Left ventricle myocardium inferior (tissue), 1 donor: ENCODE results near the gene ERRFI1. TPM values are rescaled to one million over a fixed set of nuclear protein-coding genes. Genes with fewer than 3 reads are reported as not detected.

Experiments
- DNase-seq: peaks from one replicate; pipeline ENCODE4 v3.0.0-alpha.2; 2020
- H3K27ac ChIP-seq: fragments of 200-600 bp; replicated peaks from 2 replicates; pipeline ENCODE4 v1.8.0; 2021
- H3K27me3 ChIP-seq: fragments of 200-600 bp; 2 replicates; pipeline ENCODE4 v1.8.0; 2021; ENCODE audit warnings: low read depth
- H3K36me3 ChIP-seq: fragments of 200-600 bp; 2 replicates; pipeline ENCODE4 v1.8.0; 2021
- H3K4me1 ChIP-seq: fragments of 200-600 bp; 2 replicates; pipeline ENCODE4 v1.8.0; 2021
- H3K4me3 ChIP-seq: fragments of 200-600 bp; 2 replicates; pipeline ENCODE4 v1.8.0; 2021; ENCODE audit warnings: mild to moderate bottlenecking, moderate library complexity
- H3K9me3 ChIP-seq: fragments of 200-600 bp; replicated peaks from 2 replicates; pipeline ENCODE4 v1.8.0; 2021
- intact Hi-C: fragments of 100-400 bp; cut with micrococcal nuclease; formaldehyde crosslinking; loops from one replicate; pipeline ENCODE4 v1.11.0; 2022
- total RNA-seq: library from RNA; stranded (reverse); fragmentation: NEBNext Ultra II Directional; extraction: Animal tissue kit (Norgen Biotek cat#: 25700); gene quantifications from one replicate; pipeline ENCODE4 v1.2.1, GENCODE V29; 2021
- TF ChIP-seq, protein P1 (sequence below): fragments of 200-600 bp; IDR thresholded peaks from 2 replicates; pipeline ENCODE4 v1.8.0; 2021; ENCODE audit warnings: antibody characterized with exemption, mild to moderate bottlenecking, borderline replicate concordance
- donor health status: DM: no; HTN: yes; CAD: no; lungs with severe emphysema.

Gene ERRFI1
- total RNA-seq, 1 donor from 2014 or later, result 10.8 TPM

GRCh38 chr1:8031176-8031785, 5.2 kb upstream of the ERRFI1 start:
- DNase-seq, result no peak
- TF ChIP-seq, protein P1, sequence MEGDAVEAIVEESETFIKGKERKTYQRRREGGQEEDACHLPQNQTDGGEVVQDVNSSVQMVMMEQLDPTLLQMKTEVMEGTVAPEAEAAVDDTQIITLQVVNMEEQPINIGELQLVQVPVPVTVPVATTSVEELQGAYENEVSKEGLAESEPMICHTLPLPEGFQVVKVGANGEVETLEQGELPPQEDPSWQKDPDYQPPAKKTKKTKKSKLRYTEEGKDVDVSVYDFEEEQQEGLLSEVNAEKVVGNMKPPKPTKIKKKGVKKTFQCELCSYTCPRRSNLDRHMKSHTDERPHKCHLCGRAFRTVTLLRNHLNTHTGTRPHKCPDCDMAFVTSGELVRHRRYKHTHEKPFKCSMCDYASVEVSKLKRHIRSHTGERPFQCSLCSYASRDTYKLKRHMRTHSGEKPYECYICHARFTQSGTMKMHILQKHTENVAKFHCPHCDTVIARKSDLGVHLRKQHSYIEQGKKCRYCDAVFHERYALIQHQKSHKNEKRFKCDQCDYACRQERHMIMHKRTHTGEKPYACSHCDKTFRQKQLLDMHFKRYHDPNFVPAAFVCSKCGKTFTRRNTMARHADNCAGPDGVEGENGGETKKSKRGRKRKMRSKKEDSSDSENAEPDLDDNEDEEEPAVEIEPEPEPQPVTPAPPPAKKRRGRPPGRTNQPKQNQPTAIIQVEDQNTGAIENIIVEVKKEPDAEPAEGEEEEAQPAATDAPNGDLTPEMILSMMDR, result peak; percentile 83
- H3K36me3 ChIP-seq, result no peaks in the 10 kb centered on the region
- no peak overlapping the region for H3K4me3 ChIP-seq
- no peaks in the 10 kb centered on the region for H3K9me3 ChIP-seq
- H3K4me1 ChIP-seq, result peaks cover 27% of the 10 kb centered on the region
- intact Hi-C loops, result loop anchor here (2.0 to 10.0 kb wide), 2 partner anchors 194 to 284 kb away; no protein-coding TSS in a partner anchor
- no peaks in the 10 kb centered on the region for H3K27me3 ChIP-seq
- H3K27ac ChIP-seq, result no peak overlapping the region

DNA sequence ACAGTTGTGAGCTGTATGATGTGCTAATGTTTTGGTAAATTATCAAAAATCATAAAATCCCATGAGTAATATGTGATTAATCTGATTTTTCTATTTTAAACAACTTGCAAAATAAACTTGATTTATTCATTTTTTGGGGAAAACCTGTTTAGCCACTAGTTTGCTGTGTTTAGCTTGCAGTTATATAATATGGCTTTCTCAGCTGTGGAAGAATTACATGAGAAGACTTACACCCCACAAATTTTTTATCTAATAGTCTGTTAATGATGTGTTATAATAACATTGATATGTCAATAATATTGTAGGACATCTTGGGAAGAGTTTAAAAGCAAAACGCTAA, 2.4 kb upstream of the ERRFI1 start:
- Histone ChIP-seq H3K27ac (peak overlapping the region; percentile 96), H3K27me3 (no peaks in the 10 kb centered on the region), H3K36me3 (no peaks in the 10 kb centered on the region), H3K4me3 (no peak overlapping the region), H3K4me1 (peaks cover 52% of the 10 kb centered on the region), H3K9me3 (no peaks in the 10 kb centered on the region)
- intact Hi-C loops, result no loop called here
- TF ChIP-seq, protein P1, result no peak
- DNase-seq, result no peak

GRCh38 chr1:8027748-8028570, 1.9 kb upstream of the ERRFI1 start:
- TF ChIP-seq, protein P1, result no peak
- H3K27ac ChIP-seq, result peak overlapping the region; percentile 96
- DNase-seq, result no peak
- H3K9me3 ChIP-seq, result no peaks in the 10 kb centered on the region
- H3K4me1 ChIP-seq, result peaks cover 58% of the 10 kb centered on the region
- H3K4me3 ChIP-seq, result peak overlapping the region; percentile 94
- intact Hi-C loops, result no loop called here
- H3K27me3 ChIP-seq, result no peaks in the 10 kb centered on the region
- H3K36me3 ChIP-seq, result no peaks in the 10 kb centered on the region

DNA sequence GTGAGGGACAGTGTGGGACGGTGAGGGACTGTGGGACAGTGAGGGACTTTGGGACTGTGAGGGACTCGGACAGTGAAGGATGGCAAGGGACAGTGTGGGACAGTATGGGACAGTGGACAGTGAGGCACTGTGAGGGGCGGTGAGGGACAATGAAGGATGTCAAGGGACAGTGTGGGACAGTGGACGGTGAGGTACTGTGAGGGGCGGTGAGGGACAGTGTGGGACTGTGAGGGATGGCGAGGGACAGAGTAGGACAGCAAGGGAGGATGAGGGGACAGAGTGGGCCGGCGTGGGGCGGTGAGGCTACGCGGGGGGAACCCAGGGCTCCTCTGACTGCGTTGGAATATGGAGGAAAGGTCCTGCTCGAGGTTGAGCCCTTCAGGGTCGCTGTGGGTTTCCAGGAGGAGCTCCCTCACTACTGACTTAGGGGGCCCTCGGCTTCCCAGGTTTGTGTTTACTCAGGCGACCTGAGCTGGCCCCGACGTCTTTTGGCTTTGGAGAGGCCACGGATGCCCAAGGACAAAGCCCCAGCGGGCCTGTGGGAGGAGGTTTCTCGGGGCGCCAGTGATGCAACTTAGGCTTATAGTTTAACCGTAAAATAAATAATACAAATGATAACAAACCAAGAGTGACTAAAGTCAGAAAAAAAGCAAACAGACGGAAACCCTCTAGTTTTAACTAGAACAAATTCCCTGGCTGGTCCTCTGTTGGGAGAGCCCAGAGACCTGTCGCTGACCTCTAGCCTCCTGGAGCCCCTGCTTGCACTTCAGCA, 1.1 kb upstream of the ERRFI1 start:
- no peaks in the 10 kb centered on the region for H3K27me3 ChIP-seq

GRCh38 chr1:8025671-8026144, 401 bp downstream of the ERRFI1 start:
- Histone ChIP-seq H3K4me1 (peaks cover 69% of the 10 kb centered on the region), H3K4me3 (peak overlapping the region; percentile 94), H3K27ac (peak overlapping the region; percentile 96), H3K9me3 (no peaks in the 10 kb centered on the region), H3K27me3 (no peaks in the 10 kb centered on the region), H3K36me3 (no peaks in the 10 kb centered on the region)
- TF ChIP-seq, protein P1, result no peak
- intact Hi-C loops, result no loop called here
- DNase-seq, result no peak

More for the DNA sequence above, 1.1 kb upstream of the ERRFI1 start:
- Histone ChIP-seq H3K4me1 (peaks cover 64% of the 10 kb centered on the region), H3K36me3 (no peaks in the 10 kb centered on the region), H3K27ac (peak overlapping the region; percentile 96), H3K9me3 (no peaks in the 10 kb centered on the region), H3K4me3 (peak overlapping the region; percentile 94)
- intact Hi-C loops, result no loop called here
- DNase-seq, result no peak
- TF ChIP-seq, protein P1, result no peak
